GM19035 (cell line): Measurements from ENCODE around the gene PNKD.
A peak's percentile ranks its signal among the peaks of the same experiment; 100 is the strongest.
"Not testable (repeated sequence)": the region's sequence is repeated elsewhere in the genome, so short reads cannot be mapped to it uniquely, and the experiment has no call there.

ENCODE experiments used
- ATAC-seq: cut with Tn5 transposase; IDR thresholded peaks from one replicate; pipeline ENCODE4 v1.9.1; 2021; ENCODE audit not compliant: unreplicated experiment

Gene PNKD

GRCh38 chr2:218291318-218292047 is 21.2 kb downstream of the PNKD start:
- no peak for ATAC-seq

DNA sequence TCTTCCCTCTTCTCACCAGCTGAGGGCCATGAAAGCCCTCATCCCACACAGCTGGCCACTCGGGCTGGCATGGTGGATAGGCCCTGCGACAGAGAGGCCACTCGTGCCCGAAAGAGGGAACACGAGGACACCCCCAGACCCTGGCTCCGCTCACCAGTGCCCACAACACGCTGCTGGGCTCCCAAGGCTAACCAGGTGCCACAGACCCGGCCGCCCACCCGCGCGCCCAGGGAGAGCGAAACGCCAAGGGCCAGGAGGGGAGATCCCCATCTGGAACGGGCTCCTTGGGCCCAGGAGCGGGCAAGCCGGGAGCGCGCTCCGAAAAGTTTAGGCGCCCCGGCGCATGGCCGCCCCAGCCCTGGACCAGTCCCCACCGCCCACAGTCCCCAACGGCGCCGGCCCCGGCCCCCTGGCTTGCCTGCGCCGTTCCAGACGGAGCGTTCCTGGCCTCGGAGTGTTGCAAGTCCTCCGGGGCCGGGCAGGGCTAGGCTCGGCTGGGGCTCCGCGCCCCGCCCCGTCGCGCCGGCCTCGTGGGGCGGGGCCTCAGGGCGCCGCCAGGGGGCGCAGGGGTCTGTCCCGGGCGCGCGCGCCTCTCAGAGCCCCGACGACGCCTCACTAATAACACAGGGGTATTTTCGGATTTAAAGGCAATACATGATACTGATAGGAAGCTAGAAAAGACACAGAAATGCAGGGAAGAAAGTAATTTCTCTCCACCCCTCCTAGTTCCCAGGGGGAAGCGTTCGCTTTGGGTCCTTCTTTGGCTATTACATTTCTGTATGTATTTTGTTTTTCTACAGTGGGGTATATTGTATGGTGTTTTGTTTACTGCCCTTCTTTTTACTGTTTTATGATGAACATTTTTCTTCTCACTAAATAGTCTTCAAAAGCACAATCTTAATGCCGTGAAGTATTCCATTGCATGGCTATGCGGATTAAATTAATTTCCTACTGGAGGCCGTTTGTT is 22.0 kb downstream of the PNKD start, which contains the start of gene TMBIM1:
Gene TMBIM1 (minus strand): TSS at position 456 of the 967 bp plus-strand sequence. CDS start 10,362 bp downstream, outside the sequence.
- peak; percentile 67 for ATAC-seq

- no peak for ATAC-seq
These were observed 23.6 kb downstream of the PNKD start for GRCh38 chr2:218293715-218294429.

- ATAC-seq, result no peak
These were observed 24.2 kb downstream of the PNKD start for GRCh38 chr2:218294430-218295022.

DNA sequence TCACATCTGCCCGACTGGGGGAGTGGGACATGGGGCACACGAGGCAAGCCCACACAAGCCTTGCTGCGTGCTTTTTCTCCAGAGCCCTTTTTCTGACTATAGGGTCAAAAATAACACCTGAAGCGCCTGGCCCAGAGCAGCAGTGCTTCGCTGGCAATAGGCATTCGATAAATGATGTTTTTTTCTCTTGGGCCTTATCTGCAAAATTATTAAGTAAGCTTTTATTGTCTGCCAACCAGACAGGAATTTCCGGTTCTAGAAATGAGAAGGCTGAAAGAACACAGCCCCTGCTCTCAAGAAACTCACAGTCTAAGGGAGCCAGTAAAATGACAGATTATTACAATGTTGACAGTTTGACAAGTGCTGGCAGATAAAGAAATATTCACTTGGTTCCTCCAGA is 24.7 kb downstream of the PNKD start:
- ATAC-seq, result no peak

DNA sequence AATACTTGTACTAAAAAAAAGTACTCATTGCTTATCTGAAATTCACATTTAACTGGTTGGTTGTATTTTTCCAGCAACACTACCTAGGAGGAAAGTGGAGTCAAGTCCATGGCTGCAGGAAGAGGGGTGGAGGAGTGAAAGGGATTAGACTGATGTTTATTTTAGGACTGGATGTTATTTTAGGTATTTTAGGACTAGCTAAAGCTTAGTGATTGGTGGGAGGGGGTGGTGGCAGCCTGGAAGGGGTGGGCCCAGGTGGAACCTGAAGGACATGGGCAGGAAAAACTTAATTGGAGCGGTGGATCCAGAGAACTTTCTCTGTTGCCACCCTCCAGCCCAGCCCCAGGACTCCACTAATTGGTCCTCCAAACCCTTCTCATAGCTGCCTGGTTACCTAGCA is 25.9 kb downstream of the PNKD start:
- no peak for ATAC-seq

DNA sequence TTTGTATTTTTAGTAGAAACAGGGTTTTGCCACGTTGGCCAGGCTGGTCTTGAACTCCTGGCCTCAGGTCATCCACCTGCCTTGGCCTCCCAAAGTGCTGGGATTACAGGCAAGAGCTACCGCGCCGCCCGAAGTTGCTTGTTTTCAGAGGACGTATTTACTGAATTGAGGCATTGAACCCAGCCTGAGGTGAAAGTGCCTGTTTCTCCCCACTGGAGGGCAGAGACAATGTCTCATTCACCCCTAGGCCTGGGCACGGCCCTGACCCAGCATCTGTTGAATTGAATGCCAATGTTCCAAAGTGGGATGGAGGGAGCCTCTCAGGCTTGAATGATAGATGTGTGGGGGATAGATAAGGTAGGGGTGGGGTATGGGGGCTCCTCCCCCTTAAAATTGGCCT is 26.5 kb downstream of the PNKD start:
- no peak for ATAC-seq

- no peak for ATAC-seq
These were observed 28.1 kb downstream of the PNKD start for GRCh38 chr2:218298314-218298875.

GRCh38 chr2:218300141-218300540 is 29.8 kb downstream of the PNKD start:
- ATAC-seq, result no peak

GRCh38 chr2:218301176-218301819 is 31.0 kb downstream of the PNKD start:
- peak; percentile 86 for ATAC-seq

DNA sequence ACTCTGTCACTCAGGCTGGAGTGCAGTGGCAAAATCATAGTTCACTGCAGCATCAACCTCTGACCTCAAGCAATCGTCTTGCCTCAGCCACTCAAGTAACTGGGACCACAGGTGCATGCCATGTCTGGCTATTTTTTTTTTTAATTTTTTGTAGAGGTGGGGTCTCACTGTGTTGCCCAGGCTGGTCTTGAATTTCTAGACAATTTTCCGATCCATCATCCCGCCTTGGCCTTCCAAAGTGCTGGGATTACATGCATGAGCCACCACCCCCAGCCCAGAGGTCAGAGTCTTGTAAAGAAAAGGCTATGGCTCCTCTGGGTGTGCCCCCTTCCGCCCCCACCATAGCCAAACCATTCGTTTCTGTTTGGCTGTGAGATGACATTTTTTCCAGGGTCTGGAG is 35.1 kb downstream of the PNKD start:
- no peak for ATAC-seq

GRCh38 chr2:218306184-218306920 is 36.0 kb downstream of the PNKD start:
- ATAC-seq, result no peak

- no peak for ATAC-seq
These were observed 37.2 kb downstream of the PNKD start for GRCh38 chr2:218307415-218308090.

DNA sequence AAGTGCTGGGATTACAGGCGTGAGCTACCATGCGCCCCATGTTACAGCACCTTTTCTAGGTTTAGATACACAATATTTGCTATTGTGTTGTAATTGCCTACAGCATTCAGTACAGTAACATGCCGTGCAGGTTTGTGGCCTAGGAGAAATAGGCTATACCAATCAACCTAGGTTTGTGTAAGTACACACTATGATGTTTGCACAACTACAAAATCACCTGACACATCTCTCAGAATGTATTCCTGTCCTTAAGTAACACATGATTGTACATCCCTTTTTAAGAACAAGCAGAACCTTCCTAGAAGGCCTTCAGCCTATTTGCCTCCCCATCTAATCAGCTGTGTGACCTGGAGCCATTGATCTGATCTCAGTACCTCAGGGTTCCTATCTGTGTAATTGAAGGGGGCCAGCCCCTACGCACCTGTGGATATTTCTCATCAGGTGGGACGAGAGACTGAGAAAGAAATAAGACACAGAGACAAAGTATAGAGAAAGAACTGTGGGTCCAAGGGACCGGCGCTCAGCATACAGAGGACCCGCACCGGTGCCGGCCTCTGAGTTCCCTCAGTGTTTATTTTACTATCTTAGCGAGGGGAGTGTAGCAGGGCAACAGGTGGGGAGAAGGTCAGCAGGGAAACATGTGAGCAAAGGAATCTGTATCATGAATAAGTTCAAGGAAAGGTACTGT is 40.7 kb downstream of the PNKD start:
- ATAC-seq, result no peak

- ATAC-seq, result not testable (repeated sequence)
These were observed 41.4 kb downstream of the PNKD start for GRCh38 chr2:218311541-218312266.

- no peak for ATAC-seq
These were observed 42.0 kb downstream of the PNKD start for GRCh38 chr2:218312267-218312756.

DNA sequence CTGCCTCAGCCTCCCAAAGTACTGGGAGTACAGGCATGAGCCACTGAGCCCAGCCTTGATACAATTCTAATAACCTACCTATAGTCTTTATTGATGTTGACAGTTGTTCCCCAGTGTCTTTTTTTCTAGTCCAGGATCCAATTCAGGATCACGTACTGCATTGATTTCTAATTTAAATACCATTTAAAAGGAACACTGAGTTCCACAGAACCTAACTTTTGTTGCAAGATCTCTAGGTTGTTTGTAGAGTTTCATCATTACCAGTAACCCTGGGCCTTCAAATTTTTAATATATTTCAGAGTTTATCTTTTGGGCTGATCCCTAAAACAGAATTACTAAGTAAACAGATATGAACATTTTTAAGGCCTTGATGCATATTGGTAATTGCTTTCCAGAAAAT is 43.0 kb downstream of the PNKD start:
- no peak for ATAC-seq
